NCI-H526 (cell line): ENCODE results near the gene CAB39L.
"Not testable (repeated sequence)": the region's sequence is repeated elsewhere in the genome, so short reads cannot be mapped to it uniquely, and the experiment has no call there.

Experiments
- DNase-seq, 2 experiments: peaks; one replicate each; lab custom pipeline; 2025; lab: John Stamatoyannopoulos, UW

Gene CAB39L

GRCh38 chr13:49310251-49310650, 133.6 kb downstream of the CAB39L start:
- DNase-seq, result no peak

GRCh38 chr13:49308921-49309408, 134.9 kb downstream of the CAB39L start:
- DNase-seq, result no peak

- DNase-seq, result no peak
These were observed 135.6 kb downstream of the CAB39L start for GRCh38 chr13:49308097-49308875.

- no peak for DNase-seq
These were observed 136.5 kb downstream of the CAB39L start for GRCh38 chr13:49307365-49307764.

- no peak for DNase-seq
These were observed 138.0 kb downstream of the CAB39L start for GRCh38 chr13:49305792-49306425.

GRCh38 chr13:49304763-49305700, 138.8 kb downstream of the CAB39L start:
- DNase-seq, result no peak

GRCh38 chr13:49304356-49304755, 139.5 kb downstream of the CAB39L start:
- DNase-seq, result no peak

GRCh38 chr13:49303533-49304252, 140.2 kb downstream of the CAB39L start:
- peak in 1 of 2 experiments; percentile 11 for DNase-seq

GRCh38 chr13:49302817-49303216, 141.0 kb downstream of the CAB39L start:
- peak in 1 of 2 experiments; percentile 11 for DNase-seq

GRCh38 chr13:49302222-49302621, 141.6 kb downstream of the CAB39L start:
- no peak for DNase-seq

GRCh38 chr13:49300739-49301589, 142.9 kb downstream of the CAB39L start:
- DNase-seq, result peak; percentile 56 to 88

GRCh38 chr13:49300276-49300675, 143.6 kb downstream of the CAB39L start:
- no peak for DNase-seq

GRCh38 chr13:49298903-49299605, 144.8 kb downstream of the CAB39L start:
- DNase-seq, result peak; percentile 62 to 65

GRCh38 chr13:49298416-49298815, 145.4 kb downstream of the CAB39L start:
- no peak for DNase-seq

- DNase-seq, result no peak
These were observed 146.5 kb downstream of the CAB39L start for GRCh38 chr13:49297338-49297737.

GRCh38 chr13:49296659-49297058, 147.2 kb downstream of the CAB39L start:
- no peak for DNase-seq

GRCh38 chr13:49295244-49295643, 148.6 kb downstream of the CAB39L start:
- DNase-seq, result no peak

GRCh38 chr13:49294723-49295122, 149.1 kb downstream of the CAB39L start:
- not testable (repeated sequence) for DNase-seq

GRCh38 chr13:49292742-49293486, 150.9 kb downstream of the CAB39L start:
- DNase-seq, result peak in 1 of 2 experiments; percentile 22
